Effector memory CD4-positive, alpha-beta T cell (primary cell): ENCODE data around the gene SLK.

Experiments used
- DNase-seq, 3 donors: peaks; one replicate each; pipeline ENCODE4 v3.0.0-alpha.2; 2020
- H3K27ac ChIP-seq: 2 replicates; pipeline ENCODE4 v1.7.0; 2013; ENCODE audit warnings: mild to moderate bottlenecking, low read length, moderate library complexity; ENCODE audit not compliant: insufficient read depth, poor library complexity, severe bottlenecking
- H3K27me3 ChIP-seq: replicated peaks from 2 replicates; pipeline ENCODE4 v1.7.0; 2013; ENCODE audit warnings: mild to moderate bottlenecking, low read length; ENCODE audit not compliant: insufficient read depth, control insufficient read depth, poor library complexity, severe bottlenecking
- H3K36me3 ChIP-seq: 2 replicates; pipeline ENCODE4 v1.7.0; 2013; ENCODE audit warnings: mild to moderate bottlenecking, low read length, moderate library complexity; ENCODE audit not compliant: control insufficient read depth, insufficient read depth
- H3K4me1 ChIP-seq: 2 replicates; pipeline ENCODE4 v1.7.0; 2013; ENCODE audit warnings: low read length, mild to moderate bottlenecking; ENCODE audit not compliant: control insufficient read depth, insufficient read depth, poor library complexity, severe bottlenecking
- H3K4me3 ChIP-seq: 2 replicates; pipeline ENCODE4 v1.7.0; 2013; ENCODE audit warnings: low read length, low read depth, mild to moderate bottlenecking; ENCODE audit not compliant: insufficient read depth, poor library complexity, severe bottlenecking
- H3K9me3 ChIP-seq: 2 replicates; pipeline ENCODE4 v1.7.0; 2013; ENCODE audit warnings: mild to moderate bottlenecking, low read length, moderate library complexity; ENCODE audit not compliant: control insufficient read depth

Gene SLK

DNA sequence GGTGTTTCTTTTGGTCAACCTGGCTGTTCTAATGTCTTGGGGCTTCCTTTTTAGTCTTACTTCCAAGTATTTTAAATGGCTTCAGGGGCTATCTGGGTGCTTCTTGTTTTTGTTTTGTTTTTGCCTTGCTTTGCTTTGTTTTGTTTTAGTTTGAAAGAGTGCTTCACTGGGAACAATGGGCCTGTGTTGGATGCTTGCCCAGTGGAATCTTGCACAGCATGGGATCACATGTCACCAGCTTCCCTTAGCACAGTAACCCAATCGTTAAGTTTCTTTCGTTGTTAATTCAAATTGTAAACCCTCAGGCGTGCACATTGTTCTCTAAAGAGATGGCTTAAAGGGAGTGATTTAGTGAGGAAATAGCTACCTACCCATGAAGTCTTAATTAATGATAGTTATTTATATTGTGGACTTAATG is 109.8 kb downstream of the SLK start:
- no peaks in the 10 kb centered on the region for H3K36me3 ChIP-seq
- no peak overlapping the region for H3K27ac ChIP-seq
- H3K4me1 ChIP-seq = no peaks in the 10 kb centered on the region
- H3K4me3 ChIP-seq = no peak overlapping the region
- no peak for DNase-seq
- H3K27me3 ChIP-seq = no peaks in the 10 kb centered on the region
- H3K9me3 ChIP-seq = no peaks in the 10 kb centered on the region

DNA sequence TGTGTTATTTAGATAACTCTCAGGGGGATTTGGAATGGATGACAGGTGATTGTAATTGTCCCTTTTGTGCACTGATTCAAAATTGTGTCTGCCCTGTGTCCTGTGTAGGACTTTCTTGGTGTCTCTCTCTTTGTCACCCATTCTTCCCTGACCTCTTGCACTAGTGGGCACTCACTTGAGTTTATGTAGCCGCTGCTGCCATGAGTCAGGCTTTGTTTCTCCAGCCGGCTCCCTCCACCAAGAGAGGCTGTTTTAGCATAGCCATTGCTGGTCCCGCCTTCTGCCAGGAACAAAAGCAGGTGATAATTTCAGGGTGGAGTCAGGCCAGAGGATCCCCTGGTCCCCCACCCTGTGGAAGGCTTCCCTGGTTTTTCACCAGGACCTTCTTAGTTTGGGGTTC is 110.3 kb downstream of the SLK start:
- H3K9me3 ChIP-seq = no peaks in the 10 kb centered on the region
- no peaks in the 10 kb centered on the region for H3K36me3 ChIP-seq
- DNase-seq = no peak
- H3K4me3 ChIP-seq = no peak overlapping the region
- no peaks in the 10 kb centered on the region for H3K27me3 ChIP-seq
- no peak overlapping the region for H3K27ac ChIP-seq
- no peaks in the 10 kb centered on the region for H3K4me1 ChIP-seq

- no peak for DNase-seq
- no peak overlapping the region for H3K4me3 ChIP-seq
- no peak overlapping the region for H3K27ac ChIP-seq
- H3K9me3 ChIP-seq = no peaks in the 10 kb centered on the region
- H3K27me3 ChIP-seq = no peaks in the 10 kb centered on the region
- H3K36me3 ChIP-seq = no peaks in the 10 kb centered on the region
- H3K4me1 ChIP-seq = no peaks in the 10 kb centered on the region
Measured at GRCh38 chr10:104077663-104078151, 110.8 kb downstream of the SLK start.
